HCT116 (cell line): ENCODE data around the gene PTGDS. TPM values are rescaled to one million over a fixed set of nuclear protein-coding genes. Genes with fewer than 3 reads are reported as not detected.

Experiments
- ATAC-seq: fragments of 200-7000 bp; cut with Tn5 transposase; 2 replicates; pipeline ENCODE4 v1.9.1; 2020; ENCODE audit warnings: mild to moderate bottlenecking, moderate library complexity
- BruUV-seq: library from RNA; stranded (reverse); fragments of 400-500 nt; replicated peaks from 2 replicates; lab custom pipeline; 2021; lab: Mats Ljungman, UMichigan
- CTCF ChIA-PET: fragments of 300-600 bp; sonication (Branson Sonifier 250); formaldehyde crosslinking; loops from one replicate; lab custom pipeline; 2021; ENCODE audit warnings: antibody characterized with exemption; lab: Charles Lee
- POLR2A ChIA-PET: fragments of 300-600, 350-600 bp; sonication (Branson Sonifier 250); formaldehyde crosslinking; loops from one replicate; lab custom pipeline; 2021; ENCODE audit warnings: antibody characterized with exemption; lab: Charles Lee
- RAD21 ChIA-PET, 2 experiments: fragments of 300-600 bp; sonication (Branson Sonifier 250); formaldehyde crosslinking; loops; one replicate each; lab custom pipeline; 2023; ENCODE audit warnings: low total read pairs in 2 of 2; ENCODE audit not compliant: uncharacterized antibody in 2 of 2, unreplicated experiment in 2 of 2, low non-redundant PET in 1 of 2; lab: Charles Lee
- DNase-seq: peaks from one replicate; pipeline ENCODE4 v3.0.0-alpha.2; 2010; ENCODE audit warnings: low read depth, low spot score
- H2AFZ ChIP-seq: fragments of 200-600 bp; shearing (Covaris generic), sonication (generic); 2 replicates; pipeline ENCODE4 v1.6.1; 2017; ENCODE audit warnings: low read depth, mixed run types, mixed read lengths, antibody characterized with exemption, low read length; ENCODE audit not compliant: poor library complexity, severe bottlenecking
- H3K27ac ChIP-seq: 2 replicates; pipeline ENCODE4 v1.5.1; 2012; ENCODE audit warnings: low read depth, low read length
- H3K27me3 ChIP-seq: fragments of 200-600 bp; sonication (generic); 2 replicates; pipeline ENCODE4 v1.6.1; 2016; ENCODE audit warnings: mixed run types, low read length, mixed read lengths; ENCODE audit not compliant: insufficient read depth
- H3K36me3 ChIP-seq, 2 experiments: fragments of 200-500 bp in 1 of 2; fragments of 200-600 bp in 1 of 2; sonication (Bioruptor generic) in 1 of 2; sonication (generic) in 1 of 2; 2 replicates each; pipeline versions ENCODE4 v1.5.1 to v1.6.1; 2014 to 2016; ENCODE audit warnings: low read length in 2 of 2, inconsistent platforms in 1 of 2, mixed read lengths in 1 of 2, mixed run types in 1 of 2; ENCODE audit not compliant: insufficient read depth in 2 of 2, control insufficient read depth in 1 of 2
- H3K4me1 ChIP-seq, 2 experiments: fragments of 200-600 bp in 1 of 2; sonication (generic) in 1 of 2; 2 replicates each; pipeline versions ENCODE4 v1.5.1 to v1.6.1; 2012 to 2017; ENCODE audit warnings: low read length in 2 of 2, inconsistent platforms in 1 of 2, mild to moderate bottlenecking in 1 of 2, mixed read lengths in 1 of 2, mixed run types in 1 of 2, moderate library complexity in 1 of 2; ENCODE audit not compliant: insufficient read depth in 2 of 2, control insufficient read depth in 1 of 2
- H3K4me2 ChIP-seq: fragments of 200-600 bp; sonication (generic); 2 replicates; pipeline ENCODE4 v1.6.1; 2017; ENCODE audit warnings: mixed run types, low read length, mixed read lengths
- H3K4me3 ChIP-seq, 2 experiments: fragments of 200-600 bp in 1 of 2; sonication (generic) in 1 of 2; replicated peaks in 1 of 2; 2 replicates each; pipeline ENCODE4 v1.5.1; 2011 to 2016; ENCODE audit warnings: low read length in 2 of 2, control low read depth in 1 of 2, low read depth in 1 of 2, mild to moderate bottlenecking in 1 of 2, mixed read lengths in 1 of 2, mixed run types in 1 of 2
- H3K79me2 ChIP-seq: fragments of 200-600 bp; sonication (generic); 2 replicates; pipeline ENCODE4 v1.6.1; 2017; ENCODE audit warnings: mild to moderate bottlenecking, mixed run types, low read length, moderate library complexity, mixed read lengths; ENCODE audit not compliant: insufficient read depth
- H3K9ac ChIP-seq: fragments of 200-600 bp; sonication (generic); 2 replicates; pipeline ENCODE4 v1.6.1; 2016; ENCODE audit warnings: low read length, mixed read lengths
- H3K9me2 ChIP-seq: fragments of 200-600 bp; sonication (generic), shearing (Covaris generic); 2 replicates; pipeline ENCODE4 v1.6.1; 2017; ENCODE audit warnings: mixed run types, mild to moderate bottlenecking, moderate library complexity; ENCODE audit not compliant: insufficient read depth
- H3K9me3 ChIP-seq, 2 experiments: fragments of 200-500 bp in 1 of 2; fragments of 200-600 bp in 1 of 2; sonication (Bioruptor generic) in 1 of 2; sonication (generic) in 1 of 2; 2 replicates each; pipeline ENCODE4 v1.6.1; 2014 to 2017; ENCODE audit warnings: low read length in 2 of 2, mixed read lengths in 2 of 2, inconsistent platforms in 1 of 2, low read depth in 1 of 2, mild to moderate bottlenecking in 1 of 2, mixed run types in 1 of 2, moderate library complexity in 1 of 2; ENCODE audit not compliant: control insufficient read depth in 1 of 2, insufficient read depth in 1 of 2
- H4K20me1 ChIP-seq: fragments of 200-600 bp; sonication (generic), shearing (Covaris generic); 2 replicates; pipeline ENCODE4 v1.6.1; 2017; ENCODE audit warnings: mixed run types, mild to moderate bottlenecking, moderate library complexity; ENCODE audit not compliant: insufficient read depth
- ELF1 ChIP-seq: IDR thresholded peaks from 2 replicates; pipeline ENCODE4 v1.6.1; 2012; ENCODE audit warnings: low read depth, borderline replicate concordance
- EZH2phosphoT487 ChIP-seq: fragments of 200-600 bp; IDR thresholded peaks from 2 replicates; pipeline ENCODE4 v1.6.1; 2018; ENCODE audit warnings: antibody characterized with exemption, borderline replicate concordance
- FOSL1 ChIP-seq: IDR thresholded peaks from 2 replicates; pipeline ENCODE4 v1.6.1; 2012; ENCODE audit warnings: low read depth
- JUND ChIP-seq: IDR thresholded peaks from 2 replicates; pipeline ENCODE4 v1.6.1; 2012
- MAX ChIP-seq: IDR thresholded peaks from 2 replicates; pipeline ENCODE4 v1.6.1; 2012
- RAD21 ChIP-seq: IDR thresholded peaks from 2 replicates; pipeline ENCODE4 v1.6.1; 2012; ENCODE audit warnings: low read depth, mild to moderate bottlenecking
- SIN3A ChIP-seq: IDR thresholded peaks from 2 replicates; pipeline ENCODE4 v1.6.1; 2012; ENCODE audit warnings: low read depth
- ZFX ChIP-seq: fragments of 450-650 bp; IDR thresholded peaks from 2 replicates; pipeline ENCODE4 v1.6.1; 2017
- ZNF274 ChIP-seq: fragments of 200-500 bp; sonication (Bioruptor generic); IDR thresholded peaks from 2 replicates; pipeline ENCODE4 v1.6.1; 2014; ENCODE audit warnings: mild to moderate bottlenecking, low read depth, low read length, inconsistent platforms
- intact Hi-C: fragments of 100-400 bp; cut with micrococcal nuclease; formaldehyde crosslinking; loops from 2 replicates; pipeline ENCODE4 v1.10.0; 2022
- total RNA-seq: library from RNA; stranded (reverse); gene quantifications from one replicate; pipeline ENCODE4 v1.2.1, GENCODE V29; 2021; ENCODE audit not compliant: unreplicated experiment
- TF ChIP-seq, protein P1 (sequence below): IDR thresholded peaks from 2 replicates; pipeline ENCODE4 v1.6.1; 2012
- TF ChIP-seq, protein P2 (sequence below): IDR thresholded peaks from 2 replicates; pipeline ENCODE4 v1.6.1; 2011; ENCODE audit warnings: mild to moderate bottlenecking, low read length, moderate library complexity; ENCODE audit not compliant: insufficient replicate concordance; ENCODE audit errors: extremely low read depth

The PTGDS gene
- total RNA-seq, 1 experiment from 2014 or later: 3.1 TPM

- Histone ChIP-seq H3K27ac (no peak overlapping the region), H3K4me1 (peaks cover 2 to 22% of the 10 kb centered on the region in 2 experiments; a peak in 3 of 4 replicates), H3K27me3 (no peaks in the 10 kb centered on the region), H3K36me3 (no peaks in the 10 kb centered on the region), H2AFZ (no peak overlapping the region), H3K4me2 (no peak overlapping the region), H4K20me1 (no peaks in the 10 kb centered on the region), H3K79me2 (no peaks in the 10 kb centered on the region), H3K9ac (no peak overlapping the region), H3K4me3 (no peak overlapping the region), H3K9me3 (no peaks in the 10 kb centered on the region), H3K9me2 (no peaks in the 10 kb centered on the region)
- no peak for DNase-seq
- RAD21 ChIA-PET: no interaction called here
- no peak for ATAC-seq
- intact Hi-C loops: no loop called here
- no TSS peak for BruUV-seq
- CTCF ChIA-PET: no interaction called here
- POLR2A ChIA-PET: no interaction called here
- TF ChIP-seq EZH2phosphoT487 (no peak), RAD21 (no peak), ZFX (no peak), ZNF274 (no peak)
- TF ChIP-seq, protein P1, sequence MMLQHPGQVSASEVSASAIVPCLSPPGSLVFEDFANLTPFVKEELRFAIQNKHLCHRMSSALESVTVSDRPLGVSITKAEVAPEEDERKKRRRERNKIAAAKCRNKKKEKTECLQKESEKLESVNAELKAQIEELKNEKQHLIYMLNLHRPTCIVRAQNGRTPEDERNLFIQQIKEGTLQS: no peak
These were observed 4.6 kb upstream of the PTGDS start for GRCh38 chr9:136972743-136973142.

DNA sequence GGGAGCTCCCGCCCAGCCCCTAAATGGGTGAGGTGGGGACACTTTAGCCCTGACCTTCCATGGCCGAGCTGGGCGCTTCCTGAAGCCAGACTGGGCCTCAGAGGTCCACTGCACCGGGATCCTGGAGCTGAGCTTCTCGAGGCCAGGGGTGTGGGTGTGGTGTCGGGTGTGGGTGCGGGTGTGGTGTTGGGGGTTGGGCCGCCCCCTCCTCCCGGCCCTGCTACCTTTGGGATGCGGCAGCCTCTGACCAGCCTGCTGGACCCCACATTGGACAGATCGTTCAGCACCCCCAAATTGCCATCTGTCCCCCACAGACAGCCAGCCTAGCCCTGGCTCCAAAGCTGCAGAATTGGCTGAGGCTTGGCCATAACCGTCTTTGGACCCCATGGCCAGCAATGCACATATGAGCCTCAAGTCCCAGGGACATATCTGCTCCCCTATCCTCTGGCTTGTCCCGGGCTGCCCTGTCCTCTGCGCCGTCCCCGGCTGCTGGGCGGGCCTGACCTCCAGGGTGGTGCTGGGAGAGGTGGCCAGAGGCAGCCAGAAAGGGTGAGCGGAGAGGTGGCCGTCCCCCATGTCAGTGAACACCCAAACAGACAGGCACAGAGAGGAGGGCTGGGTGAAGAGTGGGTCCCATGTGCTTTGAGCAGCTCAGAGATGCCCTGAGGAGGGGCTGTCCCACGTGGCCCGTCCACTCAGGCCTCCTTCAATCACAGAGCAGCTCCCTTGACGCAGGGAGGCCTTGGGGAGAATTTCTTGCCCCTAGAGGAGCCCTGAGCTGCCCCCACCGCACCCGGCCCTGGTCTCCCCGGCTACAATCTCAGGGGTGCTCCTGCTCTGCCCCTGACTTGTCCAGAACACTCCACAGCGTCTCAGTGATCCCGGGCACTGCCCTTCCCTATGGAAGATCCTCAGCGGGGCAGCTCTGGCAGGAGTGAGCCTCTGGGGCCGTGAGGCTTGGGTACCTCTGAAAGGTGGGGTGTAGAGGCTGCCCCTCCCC, 3.4 kb upstream of the PTGDS start:
- H3K4me2 ChIP-seq: no peak overlapping the region
- ChIA-PET RAD21 (no interaction called here), CTCF (interaction anchor here (1.2 to 2.0 kb wide), 2 partner anchors 26 to 56 kb away, joined by 3 to 8 read pairs; no protein-coding TSS in a partner anchor)

More for the DNA sequence above, 3.4 kb upstream of the PTGDS start:
- no peaks in the 10 kb centered on the region for H4K20me1 ChIP-seq
- no peak overlapping the region for H3K27ac ChIP-seq
- H3K27me3 ChIP-seq: no peaks in the 10 kb centered on the region
- DNase-seq: no peak
- TF ChIP-seq ZNF274 (no peak), SIN3A (no peak), ELF1 (no peak), MAX (no peak), FOSL1 (no peak), JUND (no peak), EZH2phosphoT487 (no peak), RAD21 (no peak)
- TF ChIP-seq, protein P2, sequence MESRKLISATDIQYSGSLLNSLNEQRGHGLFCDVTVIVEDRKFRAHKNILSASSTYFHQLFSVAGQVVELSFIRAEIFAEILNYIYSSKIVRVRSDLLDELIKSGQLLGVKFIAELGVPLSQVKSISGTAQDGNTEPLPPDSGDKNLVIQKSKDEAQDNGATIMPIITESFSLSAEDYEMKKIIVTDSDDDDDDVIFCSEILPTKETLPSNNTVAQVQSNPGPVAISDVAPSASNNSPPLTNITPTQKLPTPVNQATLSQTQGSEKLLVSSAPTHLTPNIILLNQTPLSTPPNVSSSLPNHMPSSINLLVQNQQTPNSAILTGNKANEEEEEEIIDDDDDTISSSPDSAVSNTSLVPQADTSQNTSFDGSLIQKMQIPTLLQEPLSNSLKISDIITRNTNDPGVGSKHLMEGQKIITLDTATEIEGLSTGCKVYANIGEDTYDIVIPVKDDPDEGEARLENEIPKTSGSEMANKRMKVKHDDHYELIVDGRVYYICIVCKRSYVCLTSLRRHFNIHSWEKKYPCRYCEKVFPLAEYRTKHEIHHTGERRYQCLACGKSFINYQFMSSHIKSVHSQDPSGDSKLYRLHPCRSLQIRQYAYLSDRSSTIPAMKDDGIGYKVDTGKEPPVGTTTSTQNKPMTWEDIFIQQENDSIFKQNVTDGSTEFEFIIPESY: no peak
- TF ChIP-seq, protein P1: no peak
- TF ChIP-seq, all 23 proteins: peak for 0
- Histone ChIP-seq H3K4me3 (no peak overlapping the region), H2AFZ (no peak overlapping the region), H3K9me3 (no peaks in the 10 kb centered on the region), H3K9ac (no peak overlapping the region), H3K36me3 (no peaks in the 10 kb centered on the region), H3K79me2 (no peaks in the 10 kb centered on the region), H3K9me2 (no peaks in the 10 kb centered on the region), H3K4me1 (peaks cover 2 to 29% of the 10 kb centered on the region in 2 experiments; a peak in 3 of 4 replicates)
- POLR2A ChIA-PET: interaction anchor here (1.0 kb wide), 1 partner anchor 9 kb away, joined by 3 read pairs; no protein-coding TSS in a partner anchor
- intact Hi-C loops: no loop called here
- BruUV-seq: no TSS peak
- no peak for ATAC-seq
